HUES64 (cell line): ENCODE results near the gene LRRTM4.

ENCODE experiments used
- H3K27ac ChIP-seq: 2 replicates; pipeline ENCODE4 v1.7.0; 2013; ENCODE audit warnings: low read depth, low read length, inconsistent platforms
- H3K27me3 ChIP-seq: 2 replicates; pipeline ENCODE4 v1.6.1; 2013; ENCODE audit warnings: mild to moderate bottlenecking, low read length; ENCODE audit not compliant: insufficient read depth
- H3K36me3 ChIP-seq: 2 replicates; pipeline ENCODE4 v1.6.1; 2013; ENCODE audit warnings: mild to moderate bottlenecking, low read length; ENCODE audit not compliant: insufficient read depth
- H3K4me1 ChIP-seq: 2 replicates; pipeline ENCODE4 v1.6.1; 2013; ENCODE audit warnings: mild to moderate bottlenecking, low read length, moderate library complexity; ENCODE audit not compliant: insufficient read depth
- H3K4me3 ChIP-seq: 2 replicates; pipeline ENCODE4 v1.5.1; 2013; ENCODE audit warnings: mild to moderate bottlenecking, low read length, moderate library complexity
- H3K9ac ChIP-seq: 2 replicates; pipeline ENCODE4 v1.6.1; 2013; ENCODE audit warnings: mild to moderate bottlenecking, low read depth, low read length
- H3K9me3 ChIP-seq: 2 replicates; pipeline ENCODE4 v1.6.1; 2013; ENCODE audit warnings: low read depth, low read length; ENCODE audit not compliant: insufficient read depth
- WGBS: fragments of 150-250, 120-280 bp; methylation state at CpG from one replicate; pipeline ENCODE4 v1.1.7; 2013; ENCODE audit warnings: missing lambda C conversion rate; 5-methylcytosine and 5-hydroxymethylcytosine counted together

LRRTM4 gene

DNA sequence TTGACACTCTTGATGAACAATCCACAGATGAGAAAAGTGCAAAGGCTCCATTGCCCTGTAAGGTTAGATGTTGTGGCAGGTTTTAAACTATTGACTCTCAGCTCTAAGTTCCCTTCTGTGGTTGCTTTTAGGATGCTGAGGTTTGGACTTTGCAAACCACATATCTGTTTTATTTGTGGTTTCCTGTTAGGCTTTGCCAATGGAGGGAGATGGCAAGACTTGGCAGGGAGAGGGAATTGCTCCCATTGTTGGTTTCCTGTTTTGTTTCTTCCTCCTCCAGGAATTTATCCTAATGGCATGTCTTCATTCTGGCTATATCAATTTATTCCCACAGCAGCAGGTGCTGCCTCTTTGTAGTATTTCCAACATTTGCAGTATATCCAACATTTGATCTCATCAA lies 772.3 kb downstream of the LRRTM4 start:
- Histone ChIP-seq H3K27me3 (no peaks in the 10 kb centered on the region), H3K9me3 (no peaks in the 10 kb centered on the region), H3K36me3 (no peaks in the 10 kb centered on the region), H3K27ac (no peak overlapping the region), H3K9ac (no peak overlapping the region), H3K4me1 (no peaks in the 10 kb centered on the region), H3K4me3 (no peak overlapping the region)

DNA sequence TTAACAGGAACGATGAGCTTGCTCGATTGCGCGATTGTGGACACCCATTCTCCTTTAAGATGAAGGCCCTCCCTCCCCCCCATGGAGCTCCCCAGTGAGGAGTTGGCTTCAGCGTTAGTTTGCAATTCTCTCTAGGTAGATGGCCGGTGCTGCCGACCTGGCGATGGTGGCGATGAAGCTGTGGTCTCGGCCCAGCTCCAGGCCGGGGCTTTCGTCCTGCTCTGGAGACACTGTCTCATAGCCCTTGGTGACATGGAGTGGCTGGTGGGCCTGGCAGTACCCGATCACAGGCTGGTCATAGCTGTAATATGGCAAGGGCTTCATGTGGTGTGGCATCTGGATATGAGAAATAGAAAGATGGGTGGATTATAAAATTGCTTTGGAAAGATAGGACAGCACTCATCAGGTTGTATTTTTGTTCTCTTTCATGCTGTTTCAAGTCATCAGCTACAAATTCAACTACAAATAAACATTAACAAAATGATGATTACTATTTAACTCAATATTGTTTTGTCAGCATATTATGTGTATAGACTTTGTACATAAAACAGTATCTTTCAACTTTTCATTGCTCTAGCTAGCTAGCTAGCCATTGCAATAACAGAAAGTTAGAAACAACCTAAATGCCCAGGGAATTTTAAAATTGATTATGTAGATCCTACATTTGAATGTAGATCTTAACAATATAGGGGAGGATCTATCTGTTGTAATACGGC lies 773.4 kb downstream of the LRRTM4 start:
- H3K4me3 ChIP-seq: no peak overlapping the region
- WGBS: 92% methylated on average over 14 of the region's 14 CpGs
- no peaks in the 10 kb centered on the region for H3K36me3 ChIP-seq
- H3K27me3 ChIP-seq: no peaks in the 10 kb centered on the region
- no peaks in the 10 kb centered on the region for H3K9me3 ChIP-seq
- no peak overlapping the region for H3K9ac ChIP-seq
- H3K4me1 ChIP-seq: no peaks in the 10 kb centered on the region
- no peak overlapping the region for H3K27ac ChIP-seq

DNA sequence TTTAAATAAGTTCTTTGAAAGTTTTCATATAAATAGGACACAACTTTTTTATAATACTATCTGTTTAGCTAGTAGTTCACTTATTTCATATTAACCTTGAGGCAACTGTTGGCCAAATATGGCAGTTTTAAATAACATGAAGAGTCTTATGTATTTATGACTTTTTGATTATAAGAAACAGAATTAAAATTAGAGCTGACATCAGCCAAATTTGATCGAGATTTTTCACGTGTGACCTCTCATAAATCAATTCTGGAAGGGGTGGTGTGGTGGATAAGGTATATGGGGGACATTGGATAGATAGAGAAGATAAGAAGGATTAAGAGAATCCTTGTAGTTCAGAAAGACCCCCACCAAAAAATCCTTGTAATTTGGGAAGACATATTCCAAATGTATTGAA lies 776.6 kb downstream of the LRRTM4 start:
- no peak overlapping the region for H3K4me3 ChIP-seq
- no peaks in the 10 kb centered on the region for H3K27me3 ChIP-seq
- H3K4me1 ChIP-seq: no peaks in the 10 kb centered on the region
- no peaks in the 10 kb centered on the region for H3K36me3 ChIP-seq
- H3K9me3 ChIP-seq: no peaks in the 10 kb centered on the region
- 93% methylated on average over 2 of the region's 2 CpGs for WGBS
- no peak overlapping the region for H3K9ac ChIP-seq
- H3K27ac ChIP-seq: no peak overlapping the region

DNA sequence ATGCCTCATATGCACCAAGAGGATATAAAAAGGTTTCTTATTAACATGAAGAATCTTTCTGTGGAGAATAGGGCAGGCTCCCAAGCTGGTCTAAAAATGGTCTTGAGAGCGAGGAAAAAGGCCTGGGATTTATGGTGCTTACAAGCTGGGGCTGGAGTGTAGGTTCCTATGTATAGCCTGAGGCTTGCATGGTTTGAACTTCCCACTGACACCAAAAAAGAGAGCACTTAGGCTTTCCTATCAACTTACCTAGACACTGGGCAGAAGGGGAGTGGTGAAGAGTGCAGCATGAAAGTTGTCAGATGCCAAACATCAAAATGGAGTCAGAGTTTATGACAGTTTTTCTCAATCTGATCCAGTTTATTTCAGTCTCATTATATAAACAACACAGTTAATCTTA lies 784.6 kb downstream of the LRRTM4 start:
- Histone ChIP-seq H3K27me3 (no peaks in the 10 kb centered on the region), H3K4me3 (no peak overlapping the region), H3K36me3 (no peaks in the 10 kb centered on the region), H3K9ac (no peak overlapping the region), H3K9me3 (no peaks in the 10 kb centered on the region), H3K27ac (no peak overlapping the region), H3K4me1 (peaks cover 6% of the 10 kb centered on the region; the same call in 1 of the 2 replicates)
- WGBS: 100% methylated on average over 1 of the region's 1 CpG

DNA sequence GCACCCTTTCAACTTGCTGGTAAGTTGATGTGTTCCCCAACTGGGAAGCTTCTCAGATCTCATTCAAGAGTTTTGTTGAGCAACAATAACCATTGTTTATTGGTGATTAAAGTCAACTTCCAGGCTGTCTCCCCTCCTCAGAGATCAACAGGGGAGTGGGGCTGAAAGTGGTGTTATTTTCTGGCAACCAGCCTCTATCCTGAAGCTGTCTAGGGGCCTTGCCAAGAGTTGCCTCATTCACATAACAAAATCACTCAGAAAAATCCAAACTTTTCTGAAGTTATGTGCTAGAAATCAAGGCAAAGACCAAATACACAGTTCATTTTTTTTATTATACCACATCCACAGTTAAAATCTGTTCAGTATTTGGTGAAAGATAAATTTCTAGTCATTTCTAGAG lies 788.4 kb downstream of the LRRTM4 start:
- no peaks in the 10 kb centered on the region for H3K27me3 ChIP-seq

DNA sequence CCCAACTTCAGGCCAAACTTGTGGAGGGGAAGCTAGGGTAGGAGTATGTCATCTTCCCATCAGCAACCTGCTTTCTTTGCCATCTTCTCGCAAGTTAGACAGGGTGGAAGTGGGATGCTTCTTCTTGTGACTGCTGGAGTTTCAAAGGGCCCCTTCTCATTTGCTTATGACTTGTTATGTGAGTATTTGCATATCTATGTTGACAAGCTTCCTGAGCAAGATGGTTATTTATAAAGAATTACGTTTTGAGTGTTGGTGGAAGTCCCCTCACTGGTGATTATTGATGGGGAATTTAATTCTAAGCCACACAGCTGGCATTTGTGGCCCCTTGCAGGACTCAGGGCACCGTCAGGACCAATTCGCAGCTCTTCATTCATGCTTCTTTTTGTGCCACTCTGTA lies 791.0 kb downstream of the LRRTM4 start:
- Histone ChIP-seq H3K36me3 (no peaks in the 10 kb centered on the region), H3K9ac (no peak overlapping the region), H3K27me3 (no peaks in the 10 kb centered on the region), H3K4me3 (no peak overlapping the region), H3K27ac (no peak overlapping the region), H3K4me1 (peaks cover 6% of the 10 kb centered on the region; the same call in 1 of the 2 replicates), H3K9me3 (no peaks in the 10 kb centered on the region)
- 87% methylated on average over 4 of the region's 4 CpGs for WGBS

More for the DNA sequence above, 788.4 kb downstream of the LRRTM4 start:
- Histone ChIP-seq H3K36me3 (no peaks in the 10 kb centered on the region), H3K4me1 (peaks cover 6% of the 10 kb centered on the region; the same call in 1 of the 2 replicates), H3K9me3 (no peaks in the 10 kb centered on the region), H3K9ac (no peak overlapping the region), H3K27ac (no peak overlapping the region), H3K4me3 (no peak overlapping the region)

DNA sequence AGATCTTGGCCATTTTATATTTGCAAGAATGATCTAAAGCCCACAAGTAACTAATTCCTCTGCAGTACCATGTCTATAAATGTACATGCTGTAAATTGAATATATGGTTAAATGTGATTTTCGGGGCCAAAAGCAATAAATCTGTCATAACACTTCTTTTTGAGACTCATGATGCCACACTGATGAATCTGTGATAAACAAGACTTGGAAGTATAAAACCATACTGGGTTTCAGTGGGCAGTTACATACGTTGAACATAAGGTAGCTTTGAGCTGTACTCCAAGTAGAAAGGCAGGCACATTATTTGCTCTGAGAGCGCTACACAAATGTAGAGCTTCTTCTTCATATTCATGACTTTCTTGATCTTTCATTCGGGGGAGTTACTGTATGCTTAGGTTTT lies 792.2 kb downstream of the LRRTM4 start:
- no peaks in the 10 kb centered on the region for H3K36me3 ChIP-seq

DNA sequence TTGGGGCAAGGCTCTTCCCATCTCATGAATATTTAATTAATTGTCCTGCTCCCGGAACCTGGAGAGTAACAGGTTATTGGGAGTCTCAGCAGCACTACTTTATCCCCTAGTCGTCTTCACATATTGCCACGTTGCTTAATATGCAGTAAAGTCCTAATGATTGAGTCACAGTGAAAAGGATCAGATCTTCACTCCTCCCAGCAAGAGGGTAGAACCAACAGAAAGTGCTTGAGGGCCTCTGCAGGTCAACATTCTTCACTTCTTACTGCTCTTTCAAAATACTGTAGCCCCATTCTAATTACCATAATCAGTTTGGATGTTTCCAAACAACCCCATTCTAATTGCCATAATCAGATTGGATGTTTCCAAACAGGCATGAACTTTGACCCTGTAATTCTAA lies 801.0 kb downstream of the LRRTM4 start:
- no peak overlapping the region for H3K27ac ChIP-seq
- H3K27me3 ChIP-seq: no peaks in the 10 kb centered on the region
- no peaks in the 10 kb centered on the region for H3K36me3 ChIP-seq
- H3K9ac ChIP-seq: no peak overlapping the region
- no peaks in the 10 kb centered on the region for H3K4me1 ChIP-seq
- no peaks in the 10 kb centered on the region for H3K9me3 ChIP-seq
- WGBS: 79% methylated on average over 3 of the region's 3 CpGs
- H3K4me3 ChIP-seq: no peak overlapping the region

More for the DNA sequence above, 792.2 kb downstream of the LRRTM4 start:
- 92% methylated on average over 3 of the region's 4 CpGs for WGBS
- peaks cover 6% of the 10 kb centered on the region; the same call in 1 of the 2 replicates for H3K4me1 ChIP-seq
- no peaks in the 10 kb centered on the region for H3K27me3 ChIP-seq
- no peak overlapping the region for H3K4me3 ChIP-seq
- no peak overlapping the region for H3K27ac ChIP-seq
- no peaks in the 10 kb centered on the region for H3K9me3 ChIP-seq
- H3K9ac ChIP-seq: no peak overlapping the region

DNA sequence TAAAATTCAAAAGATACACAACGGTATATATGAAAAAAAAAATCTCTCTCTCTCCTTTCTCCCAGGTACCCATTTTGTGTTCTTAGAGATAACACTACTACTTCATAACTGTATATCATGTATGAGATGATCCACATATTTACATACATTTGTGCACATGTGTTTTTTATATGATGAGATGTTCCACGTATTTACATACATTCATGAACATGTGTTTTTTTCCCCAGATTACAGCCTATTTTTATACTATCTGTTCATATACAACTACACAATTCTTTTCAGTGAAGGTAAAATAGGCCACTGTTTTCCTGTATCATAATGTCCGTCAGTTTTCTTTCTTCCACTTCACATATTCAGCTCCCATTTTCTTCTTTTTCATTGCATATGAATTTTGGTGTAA lies 808.9 kb downstream of the LRRTM4 start:
- H3K4me1 ChIP-seq: no peaks in the 10 kb centered on the region
- H3K27me3 ChIP-seq: no peaks in the 10 kb centered on the region
- 100% methylated on average over 1 of the region's 3 CpGs for WGBS
- H3K4me3 ChIP-seq: no peak overlapping the region
- H3K27ac ChIP-seq: no peak overlapping the region
- no peaks in the 10 kb centered on the region for H3K9me3 ChIP-seq
- H3K9ac ChIP-seq: no peak overlapping the region
- H3K36me3 ChIP-seq: no peaks in the 10 kb centered on the region

DNA sequence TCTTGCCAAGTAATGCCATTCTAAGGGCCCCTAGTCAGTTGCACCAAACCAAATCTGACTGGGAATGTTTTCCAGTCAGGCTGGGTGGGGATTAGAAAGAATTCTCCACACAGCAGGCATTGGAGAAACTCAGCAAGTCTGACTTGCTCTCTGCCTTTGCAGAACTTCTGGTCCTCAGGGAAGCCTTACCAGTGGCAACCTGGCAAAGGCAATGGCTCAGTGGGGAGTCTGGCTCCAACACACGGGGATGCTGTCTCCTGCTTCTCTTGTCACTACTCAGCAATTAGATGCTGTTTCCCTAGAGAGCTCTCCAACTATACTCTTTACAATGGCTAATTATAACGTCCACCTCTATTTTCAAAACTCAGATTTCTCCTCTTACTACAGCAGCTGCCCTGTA lies 810.7 kb downstream of the LRRTM4 start:
- no peaks in the 10 kb centered on the region for H3K4me1 ChIP-seq
- H3K9me3 ChIP-seq: no peaks in the 10 kb centered on the region
- no peak overlapping the region for H3K9ac ChIP-seq
- H3K36me3 ChIP-seq: no peaks in the 10 kb centered on the region
- 45% methylated on average over 2 of the region's 2 CpGs for WGBS
- H3K27me3 ChIP-seq: no peaks in the 10 kb centered on the region
- no peak overlapping the region for H3K4me3 ChIP-seq
- H3K27ac ChIP-seq: no peak overlapping the region

DNA sequence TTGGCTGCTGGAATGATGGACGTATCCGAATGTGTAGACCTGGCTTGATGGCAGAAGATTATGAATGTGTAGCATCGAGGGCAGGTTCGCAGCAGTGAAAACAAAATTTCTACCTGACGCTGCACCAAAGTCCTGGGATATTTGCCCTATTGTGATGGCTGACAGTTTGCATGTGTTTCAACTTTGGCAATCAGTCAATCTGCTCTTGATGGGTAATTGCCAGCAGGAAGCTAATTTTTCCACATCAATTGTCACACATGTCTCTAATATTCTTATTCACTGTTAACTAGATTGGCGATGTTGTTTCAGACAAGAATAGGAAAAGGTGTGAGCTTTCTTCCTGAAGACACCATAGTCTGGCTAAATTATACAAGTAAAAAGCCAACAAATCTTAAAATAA lies 821.3 kb downstream of the LRRTM4 start:
- H3K9me3 ChIP-seq: no peaks in the 10 kb centered on the region
- no peak overlapping the region for H3K27ac ChIP-seq
- WGBS: 97% methylated on average over 6 of the region's 6 CpGs
- H3K36me3 ChIP-seq: no peaks in the 10 kb centered on the region
- no peak overlapping the region for H3K9ac ChIP-seq
- no peaks in the 10 kb centered on the region for H3K27me3 ChIP-seq
- no peaks in the 10 kb centered on the region for H3K4me1 ChIP-seq
- no peak overlapping the region for H3K4me3 ChIP-seq
